Breast epithelium (tissue), 4 donors: ENCODE results near the gene CEBPA. TPM values are rescaled to one million over a fixed set of nuclear protein-coding genes. Genes with fewer than 3 reads are reported as not detected.

Experiments
- DNase-seq, 2 donors: peaks; one replicate each; pipeline ENCODE4 v3.0.0-alpha.2; 2019; ENCODE audit warnings: low spot score in 2 of 2
- H3K27ac ChIP-seq, 2 donors: fragments of 200-600 bp; sonication (generic) in 1 of 2; one replicate each; pipeline ENCODE4 v1.5.1; 2016 to 2019; ENCODE audit warnings: mild to moderate bottlenecking in 1 of 2
- H3K27me3 ChIP-seq, 2 donors: fragments of 200-600 bp; sonication (generic) in 1 of 2; one replicate each; pipeline versions ENCODE4 v1.5.1 to v1.6.0; 2017 to 2019; ENCODE audit warnings: control low read depth in 1 of 2, mild to moderate bottlenecking in 1 of 2
- H3K36me3 ChIP-seq: fragments of 200-600 bp; one replicate; pipeline ENCODE4 v1.5.1; 2019
- H3K4me1 ChIP-seq, 2 donors: fragments of 200-600 bp; sonication (generic); one replicate each; pipeline ENCODE4 v1.5.1; 2016 to 2019; ENCODE audit warnings: control low read depth in 1 of 2
- H3K4me3 ChIP-seq, 3 donors: fragments of 200-600 bp; sonication (generic); 1 replicate in 2 of 3; 2 replicates in 1 of 3; pipeline ENCODE4 v1.5.1; 2016 to 2019; ENCODE audit warnings: mild to moderate bottlenecking in 3 of 3, moderate library complexity in 2 of 3
- H3K9me3 ChIP-seq, 2 donors: fragments of 200-600 bp; sonication (generic) in 1 of 2; one replicate each; pipeline ENCODE4 v1.5.1; 2016 to 2019; ENCODE audit warnings: control low read depth in 1 of 2
- CTCF ChIP-seq, 3 donors: fragments of 450-650 bp; IDR thresholded peaks; one replicate each; pipeline ENCODE4 v1.5.1; 2016 to 2017; ENCODE audit warnings: antibody characterized with exemption in 3 of 3, mild to moderate bottlenecking in 3 of 3, moderate library complexity in 3 of 3
- POLR2A ChIP-seq: fragments of 450-650 bp; IDR thresholded peaks from one replicate; pipeline ENCODE4 v1.6.1; 2016; ENCODE audit warnings: antibody characterized with exemption, mild to moderate bottlenecking, moderate library complexity
- POLR2AphosphoS5 ChIP-seq, 3 donors: sonication (generic); formaldehyde crosslinking; IDR thresholded peaks; one replicate each; pipeline ENCODE4 v1.6.1; 2017; ENCODE audit warnings: antibody characterized with exemption in 3 of 3
- intact Hi-C: fragments of 100-400 bp; cut with DNase I; formaldehyde crosslinking; loops from one replicate; pipeline ENCODE4 v1.15.1; 2023; ENCODE audit warnings: low total_unique reads
- total RNA-seq, 3 donors: library from RNA; depleted of rRNA; stranded (reverse); fragments of >200 nt; gene quantifications; one replicate each; pipeline ENCODE4 v1.1.0, GENCODE V29; 2016

CEBPA gene
- total RNA-seq, 3 donors from 2014 or later: 35.1 to 263 (median 67.5) TPM

GRCh38 chr19:33343301-33343700 lies 41.0 kb upstream of the CEBPA start:
- Histone ChIP-seq H3K36me3 (no peaks in the 10 kb centered on the region), H3K27me3 (no peaks in the 10 kb centered on the region), H3K4me3 (no peak overlapping the region), H3K9me3 (no peaks in the 10 kb centered on the region), H3K4me1 (no peaks in the 10 kb centered on the region), H3K27ac (no peak overlapping the region)
- intact Hi-C loops: no loop called here
- no peak for DNase-seq
- TF ChIP-seq CTCF (IDR thresholded peaks at IDR 0.05) (no peak), POLR2A (no peak), POLR2AphosphoS5 (IDR thresholded peaks at IDR 0.05) (no peak)

- Histone ChIP-seq H3K4me1 (no peaks in the 10 kb centered on the region), H3K27ac (no peak overlapping the region), H3K9me3 (no peaks in the 10 kb centered on the region), H3K4me3 (no peak overlapping the region), H3K36me3 (no peaks in the 10 kb centered on the region), H3K27me3 (no peaks in the 10 kb centered on the region)
- no peak for DNase-seq
- TF ChIP-seq POLR2A (no peak), POLR2AphosphoS5 (IDR thresholded peaks at IDR 0.05) (no peak), CTCF (IDR thresholded peaks at IDR 0.05) (no peak)
- intact Hi-C loops: no loop called here
Measured at GRCh38 chr19:33340991-33341390, 38.7 kb upstream of the CEBPA start.

GRCh38 chr19:33339016-33339984 lies 37.0 kb upstream of the CEBPA start:
- Histone ChIP-seq H3K27ac (no peak overlapping the region), H3K36me3 (no peaks in the 10 kb centered on the region), H3K27me3 (no peaks in the 10 kb centered on the region), H3K9me3 (no peaks in the 10 kb centered on the region), H3K4me3 (no peak overlapping the region), H3K4me1 (no peaks in the 10 kb centered on the region)
- DNase-seq: no peak
- no peak for TF ChIP-seq CTCF (IDR thresholded peaks at IDR 0.05)
- TF ChIP-seq POLR2A: no peak
- no peak for TF ChIP-seq POLR2AphosphoS5 (IDR thresholded peaks at IDR 0.05)
- intact Hi-C loops: no loop called here

- no peak for TF ChIP-seq POLR2A
- no peak for TF ChIP-seq CTCF (IDR thresholded peaks at IDR 0.05)
- TF ChIP-seq POLR2AphosphoS5 (IDR thresholded peaks at IDR 0.05): no peak
- Histone ChIP-seq H3K27ac (no peak overlapping the region), H3K36me3 (no peaks in the 10 kb centered on the region), H3K4me1 (no peaks in the 10 kb centered on the region), H3K27me3 (no peaks in the 10 kb centered on the region), H3K4me3 (no peak overlapping the region), H3K9me3 (no peaks in the 10 kb centered on the region)
- DNase-seq: no peak
- intact Hi-C loops: no loop called here
Measured at GRCh38 chr19:33335446-33335845, 33.1 kb upstream of the CEBPA start.

- H3K9me3 ChIP-seq: no peaks in the 10 kb centered on the region
- no peak for DNase-seq
- intact Hi-C loops: no loop called here
- H3K27me3 ChIP-seq: no peaks in the 10 kb centered on the region
- no peak for TF ChIP-seq POLR2AphosphoS5 (IDR thresholded peaks at IDR 0.05)
- no peak for TF ChIP-seq POLR2A
- no peak for TF ChIP-seq CTCF (IDR thresholded peaks at IDR 0.05)
- no peaks in the 10 kb centered on the region for H3K36me3 ChIP-seq
- no peaks in the 10 kb centered on the region for H3K4me1 ChIP-seq
- H3K27ac ChIP-seq: no peak overlapping the region
- H3K4me3 ChIP-seq: no peak overlapping the region
Measured at GRCh38 chr19:33334271-33334670, 31.9 kb upstream of the CEBPA start.
